ENCODE data around the gene RIPOR1. TPM values are rescaled to one million over a fixed set of nuclear protein-coding genes. Genes with fewer than 3 reads are reported as not detected.
A peak's percentile ranks its signal among the peaks of the same experiment; 100 is the strongest.

RIPOR1 gene
- total RNA-seq, 4 donors from 2014 or later, result 63.1 to 108 (median 68.4) TPM

DNA sequence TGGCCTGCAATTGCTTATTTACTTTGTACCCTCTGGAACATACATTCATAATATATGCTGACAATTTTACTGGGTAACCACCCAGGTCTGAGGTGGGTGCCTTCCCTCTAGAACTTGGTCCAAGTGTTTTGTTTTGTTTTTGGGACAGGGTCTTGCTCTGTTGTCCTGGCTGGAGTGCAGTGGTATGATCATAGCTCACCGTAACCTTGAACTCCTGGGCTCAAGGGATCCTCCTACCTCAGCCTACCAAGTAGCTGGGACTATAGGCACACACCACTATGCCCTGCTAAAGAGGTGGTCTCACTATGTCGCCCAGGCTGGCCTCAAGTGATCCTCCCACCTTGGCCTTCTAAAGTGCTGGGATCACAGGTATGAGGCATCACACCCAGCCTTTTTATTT is 22.5 kb downstream of the RIPOR1 start:
- intact Hi-C loops (cut with DNase I), result no loop called here
- TF ChIP-seq EP300 (IDR thresholded peaks at IDR 0.05) (no peak), POLR2A (IDR thresholded peaks at IDR 0.05; ENCODE audit: low read depth) (no peak), POLR2AphosphoS5 (IDR thresholded peaks at IDR 0.05) (no peak), CTCF (IDR thresholded peaks at IDR 0.05) (no peak)
- H3K27me3 ChIP-seq, result no peaks in the 10 kb centered on the region
- no peak for DNase-seq (ENCODE audit: extremely low spot score)
- H3K4me3 ChIP-seq, result no peak overlapping the region
- peaks cover under 1 to 35% (median 28%) of the 10 kb centered on the region in 4 donors for H3K36me3 ChIP-seq
- H3K27ac ChIP-seq (replicated peaks in 1 of 4), result no peak overlapping the region
- no peaks in the 10 kb centered on the region for H3K9me3 ChIP-seq
- peaks cover 27 to 60% (median 50%) of the 10 kb centered on the region in 4 donors for H3K4me1 ChIP-seq
- 100% methylated on average over 2 of the region's 2 CpGs for WGBS

DNA sequence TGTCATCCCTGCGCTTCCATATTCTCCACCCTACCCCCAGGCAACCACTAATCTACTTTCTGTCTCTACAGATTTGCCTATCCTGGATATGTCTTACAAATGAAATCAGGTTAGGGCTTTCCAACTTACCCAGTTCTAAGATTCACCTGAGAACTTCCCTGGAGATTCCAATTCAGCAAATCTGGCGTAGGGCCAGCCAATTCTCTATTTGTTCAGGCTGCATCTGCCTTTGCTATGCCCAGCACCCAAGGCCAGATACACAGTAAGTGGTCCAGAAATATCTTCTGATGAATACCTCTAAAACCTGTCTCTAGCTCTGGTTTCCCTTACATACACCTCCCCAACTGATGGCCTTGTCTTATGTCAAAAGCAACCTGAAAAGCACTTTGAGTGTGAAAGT is 23.3 kb downstream of the RIPOR1 start:
- Histone ChIP-seq H3K27me3 (no peaks in the 10 kb centered on the region), H3K4me1 (peaks cover 18 to 54% (median 42%) of the 10 kb centered on the region in 4 donors), H3K9me3 (no peaks in the 10 kb centered on the region), H3K27ac (replicated peaks in 1 of 4) (peak overlapping the region in 2 of 4 donors; percentile 3 to 31), H3K4me3 (no peak overlapping the region), H3K36me3 (peaks cover 0 to 26% (median 20%) of the 10 kb centered on the region in 4 donors)
- intact Hi-C loops (cut with DNase I), result no loop called here
- DNase-seq (ENCODE audit: extremely low spot score), result no peak
- 98% methylated on average over 2 of the region's 2 CpGs for WGBS
- TF ChIP-seq POLR2A (IDR thresholded peaks at IDR 0.05; ENCODE audit: low read depth), result no peak

DNA sequence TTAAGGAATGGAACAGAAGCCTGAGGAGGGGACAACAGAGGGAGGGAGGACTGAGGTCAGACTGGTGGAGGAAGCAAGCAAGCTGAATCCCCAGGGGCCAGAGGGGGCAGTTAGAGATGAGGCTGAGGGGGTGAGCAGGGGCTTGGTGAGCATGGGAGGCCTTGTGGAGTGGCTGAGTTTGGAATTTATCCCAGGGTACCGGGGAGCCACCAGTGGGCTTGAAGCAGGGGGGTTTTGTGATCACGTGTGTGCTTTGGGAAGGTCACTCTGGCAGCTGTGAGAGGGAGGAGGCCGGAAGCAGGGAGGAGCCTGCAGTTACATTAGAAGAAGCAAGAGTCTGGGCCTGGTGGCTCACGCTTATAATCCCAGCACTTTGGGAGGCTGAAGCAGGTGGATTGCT is 23.8 kb downstream of the RIPOR1 start:
- Histone ChIP-seq H3K27ac (replicated peaks in 1 of 4) (peak overlapping the region in 2 of 4 donors; percentile 3 to 31), H3K36me3 (peaks cover 0 to 21% (median 15%) of the 10 kb centered on the region in 4 donors), H3K9me3 (no peaks in the 10 kb centered on the region), H3K4me3 (no peak overlapping the region), H3K4me1 (peaks cover 13 to 49% (median 37%) of the 10 kb centered on the region in 4 donors), H3K27me3 (no peaks in the 10 kb centered on the region)
- intact Hi-C loops (cut with DNase I), result no loop called here
- TF ChIP-seq EP300 (IDR thresholded peaks at IDR 0.05) (no peak), POLR2A (IDR thresholded peaks at IDR 0.05; ENCODE audit: low read depth) (no peak), POLR2AphosphoS5 (IDR thresholded peaks at IDR 0.05) (no peak), CTCF (IDR thresholded peaks at IDR 0.05) (no peak)
- WGBS, result 47% methylated on average over 4 of the region's 4 CpGs
- no peak for DNase-seq (ENCODE audit: extremely low spot score)

DNA sequence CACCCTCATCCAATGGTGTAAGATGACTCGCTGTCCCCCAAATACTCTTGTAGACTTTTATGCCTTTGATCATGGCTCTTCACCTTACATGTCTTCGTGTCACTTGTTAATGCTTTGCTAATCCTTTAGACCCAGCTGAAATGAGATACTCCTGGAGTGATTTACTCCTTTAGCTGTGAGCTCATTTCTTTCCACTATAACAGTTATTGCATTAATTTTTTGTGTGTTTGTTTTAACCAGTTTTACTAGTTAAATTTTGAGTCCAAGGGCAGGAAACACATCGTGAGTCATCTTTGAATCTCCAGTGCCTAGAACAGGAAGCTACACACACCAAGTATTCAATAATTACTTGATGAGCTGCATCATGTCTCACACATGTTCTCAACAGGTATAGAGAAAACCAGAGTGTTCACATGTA is 27.2 kb downstream of the RIPOR1 start:
- Histone ChIP-seq H3K36me3 (no peaks in the 10 kb centered on the region), H3K4me1 (peaks cover 8 to 36% (median 24%) of the 10 kb centered on the region in 4 donors), H3K27me3 (no peaks in the 10 kb centered on the region), H3K27ac (replicated peaks in 1 of 4) (no peak overlapping the region), H3K4me3 (no peak overlapping the region), H3K9me3 (no peaks in the 10 kb centered on the region)
- 72% methylated on average over 3 of the region's 3 CpGs for WGBS
- intact Hi-C loops (cut with DNase I), result no loop called here
- DNase-seq (ENCODE audit: extremely low spot score), result no peak
- TF ChIP-seq POLR2AphosphoS5 (IDR thresholded peaks at IDR 0.05), result no peak
- TF ChIP-seq EP300 (IDR thresholded peaks at IDR 0.05), result no peak
- no peak for TF ChIP-seq POLR2A (IDR thresholded peaks at IDR 0.05; ENCODE audit: low read depth)
- TF ChIP-seq CTCF (IDR thresholded peaks at IDR 0.05), result no peak

GRCh38 chr16:67558859-67559258 is 30.2 kb downstream of the RIPOR1 start:
- TF ChIP-seq EP300 (IDR thresholded peaks at IDR 0.05), result no peak
- TF ChIP-seq CTCF (IDR thresholded peaks at IDR 0.05), result no peak
- 90% methylated on average over 1 of the region's 1 CpG for WGBS
- intact Hi-C loops (cut with DNase I), result no loop called here
- Histone ChIP-seq H3K36me3 (no peaks in the 10 kb centered on the region), H3K27ac (replicated peaks in 1 of 4) (no peak overlapping the region), H3K4me1 (peaks cover 13 to 30% (median 21%) of the 10 kb centered on the region in 4 donors), H3K4me3 (no peak overlapping the region), H3K27me3 (no peaks in the 10 kb centered on the region), H3K9me3 (no peaks in the 10 kb centered on the region)
- no peak for DNase-seq (ENCODE audit: extremely low spot score)

Measured in esophagus muscularis mucosa (tissue), 4 donors.